Mammary epithelial cell (primary cell): Measurements from ENCODE around the gene TTPAL.

ENCODE experiments used
- CTCF ChIP-seq, 2 donors: IDR thresholded peaks in 1 of 2; conservative IDR thresholded peaks in 1 of 2; 2 replicates each; pipeline ENCODE4 v1.5.1; 2011 to 2012; ENCODE audit warnings: inconsistent platforms in 2 of 2, low read length in 2 of 2, mild to moderate bottlenecking in 2 of 2, control low read depth in 1 of 2, low read depth in 1 of 2; ENCODE audit not compliant: insufficient read depth in 1 of 2; ENCODE audit errors: extremely low read depth in 1 of 2
- EZH2 ChIP-seq: IDR thresholded peaks from 2 replicates; pipeline ENCODE4 v1.6.1; 2012; ENCODE audit warnings: low read length, inconsistent platforms, borderline replicate concordance

- TF ChIP-seq CTCF (conservative IDR thresholded peaks at IDR 0.05 in 1 of 2, IDR thresholded peaks at IDR 0.05 in 1 of 2; ENCODE audit: extremely low read depth in 1 of 2, insufficient read depth in 1 of 2, low read depth in 1 of 2, low read length in 2 of 2) (no peak), EZH2 (no peak)
Measured at GRCh38 chr20:44429017-44429339, 46.7 kb upstream of the TTPAL start.
